Activated CD4-positive, alpha-beta T cell treated with anti-CD3 and anti-CD28 coated beads, Interleukin-2, Interleukin-4, amounts not matched to agents 100 ng/mL and 50 ng/mL, durations not matched to agents 16 hours and 8 hours (primary cell): ENCODE measurements around the gene NTMT1.
"Not testable (repeated sequence)": the region's sequence is repeated elsewhere in the genome, so short reads cannot be mapped to it uniquely, and the experiment has no call there.

Experiments used
- DNase-seq: peaks from one replicate; pipeline ENCODE4 v3.0.0-alpha.2; 2020; ENCODE audit warnings: low spot score

Gene NTMT1, protein sequence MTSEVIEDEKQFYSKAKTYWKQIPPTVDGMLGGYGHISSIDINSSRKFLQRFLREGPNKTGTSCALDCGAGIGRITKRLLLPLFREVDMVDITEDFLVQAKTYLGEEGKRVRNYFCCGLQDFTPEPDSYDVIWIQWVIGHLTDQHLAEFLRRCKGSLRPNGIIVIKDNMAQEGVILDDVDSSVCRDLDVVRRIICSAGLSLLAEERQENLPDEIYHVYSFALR

DNA sequence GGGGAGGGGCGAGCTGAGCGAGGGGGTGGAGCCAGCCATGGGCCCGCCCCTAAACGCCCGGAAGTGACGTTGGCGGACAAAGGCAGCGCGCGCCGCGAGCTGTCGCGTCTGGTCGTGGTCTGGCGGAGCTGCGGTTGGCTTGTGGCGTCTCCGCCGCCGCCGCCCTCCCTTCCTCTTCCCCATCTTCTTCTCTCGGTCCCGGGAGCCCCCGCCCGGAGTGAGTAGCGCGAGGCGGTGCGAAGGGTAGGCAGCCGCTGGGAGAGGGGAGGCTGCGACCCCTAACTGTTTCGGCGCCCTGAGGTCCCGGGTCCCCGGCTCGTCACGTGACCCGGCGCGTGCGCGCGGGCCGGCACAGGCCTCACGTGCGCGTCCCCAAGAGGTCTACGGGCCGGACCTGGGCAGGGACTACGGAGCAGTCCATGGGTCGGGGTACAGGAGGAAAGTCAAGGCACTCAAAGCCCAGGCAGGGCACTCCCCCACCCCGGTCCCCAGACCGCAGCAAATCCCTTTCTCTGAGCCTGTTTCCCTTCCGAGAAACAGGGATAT, at the start of gene NTMT1:
Gene NTMT1 (plus strand): TSS at position 85 of the 546 bp plus-strand sequence. CDS start 6,541 bp downstream, outside the sequence.
- peak; percentile 90 for DNase-seq

DNA sequence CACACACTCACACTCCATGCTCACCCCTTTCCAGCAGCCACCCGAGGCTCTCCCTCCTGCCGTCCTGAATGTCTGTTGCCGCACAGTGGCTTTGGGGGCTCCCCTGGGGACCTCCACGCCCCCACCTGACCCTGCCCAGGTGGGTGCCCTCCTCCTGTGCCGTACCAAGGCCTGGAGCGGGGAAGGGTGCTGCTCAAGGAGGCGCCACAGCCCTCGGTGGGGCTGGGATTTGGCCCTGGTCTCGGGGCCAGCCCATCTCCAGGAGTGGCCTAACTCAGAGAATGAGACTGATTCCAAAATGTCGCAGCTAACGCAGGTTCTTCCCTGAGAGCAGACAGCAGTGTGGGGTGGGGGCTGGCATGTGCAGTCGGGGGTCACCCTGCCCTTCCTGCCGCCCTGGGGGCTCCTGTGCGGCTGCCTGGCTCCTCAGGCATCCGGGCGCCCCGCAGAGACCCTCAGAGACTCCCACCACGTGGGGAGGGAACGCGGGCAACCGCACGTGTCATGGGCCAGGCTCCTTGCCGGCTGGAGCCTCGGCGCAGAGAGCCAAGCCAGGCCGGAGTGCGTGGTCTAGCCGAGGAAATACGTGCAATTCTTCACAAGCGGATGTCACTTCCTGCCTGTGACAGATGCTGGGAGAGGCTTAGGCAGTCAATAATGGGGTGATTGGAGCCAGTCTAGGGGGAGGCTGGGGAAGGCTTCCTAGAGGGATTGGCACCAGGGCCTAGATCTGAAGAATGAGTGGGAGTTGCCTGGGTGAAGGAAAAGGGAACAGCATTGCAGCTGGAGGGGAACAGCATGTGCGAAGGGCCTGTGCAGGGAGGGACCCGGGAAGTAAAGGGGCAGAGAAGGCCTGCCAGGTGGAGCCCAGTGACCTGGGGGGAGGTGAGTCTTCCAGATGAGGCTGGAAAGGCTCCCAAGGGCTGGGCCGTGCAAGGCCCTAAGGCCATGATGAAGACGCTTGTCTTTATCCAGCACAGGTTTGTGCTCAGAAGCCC, 49.1 kb upstream of the NTMT1 start:
- no peak for DNase-seq

GRCh38 chr9:129579294-129579693, 46.7 kb upstream of the NTMT1 start:
- DNase-seq, result no peak

- DNase-seq, result peak; percentile 39
Measured at GRCh38 chr9:129580211-129580915, 45.6 kb upstream of the NTMT1 start.

DNA sequence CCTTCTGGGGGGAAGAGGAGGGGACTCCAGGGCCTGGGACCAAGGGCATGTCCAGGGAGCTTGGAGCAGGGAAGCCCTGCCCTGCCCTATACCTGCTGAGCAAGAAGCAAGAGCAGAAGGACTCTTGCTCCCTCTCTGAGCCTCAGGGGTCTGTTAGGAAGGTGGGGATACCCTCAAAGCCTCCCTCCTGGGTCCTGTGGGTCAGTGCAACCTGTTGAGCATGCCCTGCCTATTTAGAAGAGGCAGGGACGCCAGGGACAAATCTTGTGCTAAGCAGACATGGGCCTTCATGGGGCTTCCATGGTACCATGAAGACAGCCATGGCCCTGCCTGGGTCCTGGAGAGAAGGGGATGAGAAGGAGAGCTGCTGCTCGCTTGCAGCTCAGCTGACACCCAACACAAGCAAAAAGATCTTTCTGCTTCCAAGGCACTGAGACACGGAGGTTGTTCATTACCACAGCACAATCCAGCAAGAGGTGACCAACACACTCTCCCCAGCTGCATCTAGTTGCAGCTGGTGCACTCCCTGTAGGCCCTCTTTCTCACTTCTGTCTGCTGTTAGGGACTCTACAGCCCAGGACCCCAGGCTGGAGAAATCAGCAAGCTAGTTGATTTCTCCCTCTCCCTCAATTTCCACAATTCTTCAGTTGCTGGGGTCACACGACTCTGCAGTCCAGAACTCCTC, 44.3 kb upstream of the NTMT1 start:
- DNase-seq, result no peak

DNA sequence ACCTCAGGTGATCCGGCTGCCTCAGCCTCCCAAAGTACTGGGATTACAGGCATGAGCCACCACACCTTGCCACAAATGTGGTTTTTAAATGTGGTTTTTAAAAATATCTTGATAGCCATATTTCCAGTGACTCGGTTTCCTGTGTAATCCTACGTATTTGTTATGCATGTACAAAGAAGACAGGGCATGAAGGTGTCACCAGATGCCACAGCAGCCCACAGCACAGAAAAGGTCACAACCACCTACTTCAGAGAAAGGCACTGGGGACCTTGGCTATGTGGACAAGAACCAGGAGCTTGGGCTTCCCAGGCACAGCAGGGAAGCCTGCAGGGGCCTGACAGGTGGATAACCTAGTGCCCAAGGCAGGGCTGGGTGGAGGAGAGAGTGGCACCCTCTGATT, 43.1 kb upstream of the NTMT1 start:
- DNase-seq, result peak; percentile 10

- DNase-seq, result no peak
Measured at GRCh38 chr9:129583308-129584038, 42.5 kb upstream of the NTMT1 start.

DNA sequence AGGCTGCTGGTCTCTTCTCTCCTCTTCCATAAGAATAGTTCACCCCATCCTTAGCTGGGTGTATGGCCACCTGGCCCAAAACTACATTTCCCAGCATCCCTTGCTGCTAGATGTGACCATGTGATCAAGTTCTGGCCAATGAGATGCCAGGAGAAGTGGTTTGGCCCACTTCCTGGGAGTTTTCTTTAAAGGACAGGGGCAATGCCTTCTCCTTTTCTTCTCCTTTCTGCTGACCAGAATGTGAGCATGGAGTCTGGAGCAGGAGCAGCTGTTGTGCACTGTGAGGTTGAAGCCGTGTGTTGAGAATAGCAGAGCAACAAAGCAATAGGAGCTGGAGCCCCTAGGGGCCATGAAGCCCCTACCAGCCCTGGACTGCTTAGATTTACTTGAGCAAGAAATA, 41.8 kb upstream of the NTMT1 start:
- DNase-seq, result peak; percentile 84

- DNase-seq, result no peak
Measured at GRCh38 chr9:129585352-129585751, 40.6 kb upstream of the NTMT1 start.

DNA sequence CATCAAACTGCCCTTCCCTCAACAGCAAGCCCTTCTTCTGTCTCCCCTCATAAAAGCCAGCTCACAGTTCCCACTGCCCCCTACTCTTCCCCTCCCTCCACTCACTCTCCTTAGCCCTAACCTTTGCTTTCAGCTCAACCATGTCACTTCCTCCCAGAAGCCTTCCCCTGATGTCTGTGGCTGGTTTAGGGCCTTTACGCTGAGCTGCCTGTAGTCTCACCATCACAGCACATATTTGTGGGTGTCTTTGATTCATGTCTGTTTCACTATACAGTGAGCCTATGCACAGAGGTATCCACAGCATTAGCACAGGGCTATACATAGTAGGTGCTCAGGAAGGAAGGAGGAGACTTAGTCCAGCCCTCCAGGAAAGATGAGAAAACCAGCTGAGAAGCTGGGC, 39.7 kb upstream of the NTMT1 start:
- no peak for DNase-seq

- DNase-seq, result no peak
Measured at GRCh38 chr9:129586685-129587084, 39.3 kb upstream of the NTMT1 start.

- no peak for DNase-seq
Measured at GRCh38 chr9:129587487-129588262, 38.3 kb upstream of the NTMT1 start.

GRCh38 chr9:129590466-129590865, 35.5 kb upstream of the NTMT1 start:
- no peak for DNase-seq

DNA sequence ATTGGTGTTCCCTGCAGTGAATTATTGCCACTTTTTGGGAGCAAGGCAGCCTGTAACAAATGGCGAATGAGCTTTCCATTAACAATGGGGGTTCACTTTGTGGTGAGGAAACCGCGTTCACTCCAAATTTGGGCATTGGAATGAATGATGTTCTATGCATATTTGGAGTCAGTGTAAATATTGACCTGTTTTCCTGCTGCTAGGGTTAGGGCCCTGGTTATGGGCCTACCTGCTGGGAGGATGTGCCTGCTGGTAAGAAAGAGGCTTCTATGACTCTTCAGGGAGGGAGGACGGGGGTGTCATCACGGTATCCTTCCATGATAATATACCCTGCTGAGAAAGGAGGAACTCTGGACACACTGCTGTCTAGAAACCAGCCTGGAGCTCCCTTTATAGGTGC, 34.0 kb upstream of the NTMT1 start:
- DNase-seq, result no peak

- DNase-seq, result not testable (repeated sequence)
Measured at GRCh38 chr9:129592790-129593189, 33.2 kb upstream of the NTMT1 start.

GRCh38 chr9:129594632-129595031, 31.3 kb upstream of the NTMT1 start:
- no peak for DNase-seq

DNA sequence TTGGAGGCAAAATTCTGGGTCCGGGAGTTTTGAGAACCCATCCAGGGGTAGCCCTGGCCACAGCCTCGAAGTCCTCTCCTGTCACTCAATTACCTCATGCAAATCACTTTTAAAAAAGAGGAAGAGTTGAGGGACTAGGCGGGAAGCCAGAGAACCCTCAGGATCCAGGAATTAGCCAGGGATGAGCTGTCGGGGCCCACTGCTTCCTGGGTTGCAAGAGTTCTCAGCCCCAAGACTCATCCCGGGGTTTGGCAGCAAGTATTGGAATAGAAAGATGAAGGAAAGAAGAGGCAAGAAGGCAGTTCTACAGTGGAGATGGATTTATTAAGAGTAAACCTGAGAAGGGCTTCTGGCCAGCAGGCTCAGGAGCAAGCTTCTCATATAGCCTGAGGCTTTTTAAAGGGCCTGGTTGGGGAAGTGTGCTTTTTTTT, 30.6 kb upstream of the NTMT1 start:
- DNase-seq, result no peak

DNA sequence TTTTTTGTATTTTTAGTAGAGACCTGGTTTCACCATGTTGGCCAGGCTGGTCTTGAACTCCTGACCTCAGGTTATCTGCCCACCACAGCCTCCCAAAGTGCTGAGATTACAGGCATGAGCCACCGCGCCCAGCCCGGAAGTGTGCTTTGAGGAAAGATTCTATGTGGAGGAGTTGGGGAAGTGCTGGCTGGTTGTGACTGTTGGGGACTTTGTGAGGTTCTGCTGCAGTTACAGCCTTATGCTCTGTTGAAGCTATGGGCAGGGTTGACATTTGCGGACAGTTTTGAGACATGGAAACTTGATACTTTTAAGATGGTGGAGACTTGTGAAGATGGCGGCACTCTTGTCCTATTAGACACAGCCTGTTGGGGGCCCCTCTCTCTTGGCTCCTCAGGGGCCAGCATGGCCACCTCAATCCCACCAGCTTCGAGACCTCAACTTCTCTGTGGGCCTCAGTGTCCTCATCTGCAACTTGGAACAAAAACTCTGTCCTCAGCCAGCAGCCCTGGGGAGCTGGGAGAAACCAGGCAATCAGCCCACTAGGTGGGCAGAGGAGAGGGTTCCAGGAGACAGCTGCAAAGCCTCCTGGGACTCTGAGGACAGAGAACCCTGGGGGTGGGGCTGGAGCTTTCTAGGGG, 29.9 kb upstream of the NTMT1 start:
- no peak for DNase-seq

- DNase-seq, result no peak
Measured at GRCh38 chr9:129596541-129597331, 29.2 kb upstream of the NTMT1 start.
